GM12891 (cell line): ENCODE results near the gene FPR2.

Source experiments
- PAX5 ChIP-seq: IDR thresholded peaks from 2 replicates; pipeline ENCODE4 v1.6.1; 2011; ENCODE audit warnings: low read length, moderate library complexity, mild to moderate bottlenecking; ENCODE audit not compliant: insufficient read depth, severe bottlenecking
- POLR2A ChIP-seq: IDR thresholded peaks from 2 replicates; pipeline ENCODE4 v1.6.1; 2011; ENCODE audit warnings: low read depth, low read length, control low read depth
- POLR2AphosphoS5 ChIP-seq: IDR thresholded peaks from 2 replicates; pipeline ENCODE4 v1.6.1; 2011; ENCODE audit warnings: low read depth, low read length, control low read depth

DNA sequence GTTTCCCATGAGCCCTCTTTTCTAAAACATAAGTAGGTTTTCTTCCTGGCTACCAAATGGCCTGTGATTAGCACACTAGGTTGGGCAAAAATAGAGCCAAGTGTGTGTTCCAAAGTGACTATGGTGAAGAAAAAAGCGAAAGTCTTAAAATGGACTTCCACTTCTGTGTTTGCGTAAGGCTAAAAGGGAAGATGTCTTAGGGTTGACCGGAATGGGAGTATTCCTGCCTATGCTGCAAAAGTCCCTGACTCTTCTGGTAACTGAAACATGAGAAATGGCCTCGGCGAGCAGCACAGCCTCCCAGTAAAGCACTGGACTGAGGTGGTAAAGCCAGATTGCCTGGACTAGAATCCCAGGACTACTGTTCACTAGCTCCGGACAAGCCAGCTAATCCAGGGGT, 6.9 kb upstream of the FPR2 start:
- no peak for TF ChIP-seq POLR2AphosphoS5
- no peak for TF ChIP-seq POLR2A
- TF ChIP-seq PAX5 = no peak
